Activated naive CD8-positive, alpha-beta T cell treated with anti-CD3 and anti-CD28 coated beads, Interleukin-2, amount 10 ng/mL, durations not matched to agents 7 days and 5 days (primary cell): ENCODE measurements around the gene BPI. TPM values are rescaled to one million over a fixed set of nuclear protein-coding genes. Genes with fewer than 3 reads are reported as not detected.

Experiments
- ATAC-seq: fragments of 150-1000 bp; cut with Tn5 transposase; one replicate; pipeline ENCODE4 v1.10.0; 2021; ENCODE audit warnings: low read depth, moderate library complexity
- POLR2A ChIA-PET: fragments of 350-600 bp; sonication (Branson Sonifier 250); formaldehyde crosslinking; loops from one replicate; lab custom pipeline; 2021; ENCODE audit warnings: antibody characterized with exemption; lab: Charles Lee
- DNase-seq: peaks from one replicate; pipeline ENCODE4 v3.0.0; 2021
- H3K27ac Mint-ChIP-seq: one replicate; pipeline ENCODE4 v1.8.0; 2022; ENCODE audit warnings: mild to moderate bottlenecking, mixed read lengths
- H3K27me3 Mint-ChIP-seq: one replicate; pipeline ENCODE4 v1.8.0; 2022; ENCODE audit warnings: mild to moderate bottlenecking, moderate library complexity, mixed read lengths
- H3K36me3 Mint-ChIP-seq: one replicate; pipeline ENCODE4 v1.8.0; 2021; ENCODE audit warnings: mild to moderate bottlenecking, mixed read lengths
- H3K4me1 Mint-ChIP-seq: one replicate; pipeline ENCODE4 v1.8.0; 2021; ENCODE audit warnings: mixed read lengths
- H3K4me3 Mint-ChIP-seq: one replicate; pipeline ENCODE4 v1.8.0; 2022; ENCODE audit warnings: mild to moderate bottlenecking, moderate library complexity, mixed read lengths
- H3K9me3 Mint-ChIP-seq: one replicate; pipeline ENCODE4 v1.8.0; 2021; ENCODE audit warnings: mixed read lengths
- total RNA-seq, 2 experiments: library from RNA; stranded (reverse); gene quantifications; one replicate each; pipeline ENCODE4 v1.2.3, GENCODE V29; 2021

The BPI gene
- total RNA-seq, 2 experiments from 2014 or later: not detected

GRCh38 chr20:38284893-38285444, 19.0 kb upstream of the BPI start:
- H3K27ac Mint-ChIP-seq: no peak overlapping the region
- H3K4me3 Mint-ChIP-seq: no peak overlapping the region
- H3K9me3 Mint-ChIP-seq: no peaks in the 10 kb centered on the region
- no peaks in the 10 kb centered on the region for H3K4me1 Mint-ChIP-seq
- ATAC-seq (no peak), DNase-seq (no peak)
- POLR2A ChIA-PET: no interaction called here
- peaks cover 20% of the 10 kb centered on the region for H3K27me3 Mint-ChIP-seq
- H3K36me3 Mint-ChIP-seq: no peaks in the 10 kb centered on the region

- H3K4me1 Mint-ChIP-seq: no peaks in the 10 kb centered on the region
- H3K27ac Mint-ChIP-seq: no peak overlapping the region
- no peak overlapping the region for H3K4me3 Mint-ChIP-seq
- no peak for ATAC-seq
- no peak for DNase-seq
- no peaks in the 10 kb centered on the region for H3K9me3 Mint-ChIP-seq
- POLR2A ChIA-PET: no interaction called here
- peaks cover 24% of the 10 kb centered on the region for H3K27me3 Mint-ChIP-seq
- no peaks in the 10 kb centered on the region for H3K36me3 Mint-ChIP-seq
Observed at GRCh38 chr20:38286586-38287531, 17.1 kb upstream of the BPI start.

GRCh38 chr20:38290829-38291814, 12.8 kb upstream of the BPI start:
- Mint-ChIP-seq H3K4me3 (no peak overlapping the region), H3K27ac (no peak overlapping the region), H3K4me1 (no peaks in the 10 kb centered on the region), H3K36me3 (no peaks in the 10 kb centered on the region), H3K27me3 (peaks cover 22% of the 10 kb centered on the region), H3K9me3 (no peaks in the 10 kb centered on the region)
- DNase-seq (no peak), ATAC-seq (no peak)
- POLR2A ChIA-PET: no interaction called here

- ATAC-seq: no peak
- Mint-ChIP-seq H3K36me3 (no peaks in the 10 kb centered on the region), H3K27ac (no peak overlapping the region), H3K4me1 (no peaks in the 10 kb centered on the region), H3K9me3 (no peaks in the 10 kb centered on the region), H3K4me3 (no peak overlapping the region), H3K27me3 (peaks cover 16% of the 10 kb centered on the region)
- POLR2A ChIA-PET: no interaction called here
- DNase-seq: no peak
Observed at GRCh38 chr20:38291966-38292365, 12.0 kb upstream of the BPI start.

GRCh38 chr20:38293491-38294065, 10.4 kb upstream of the BPI start:
- Mint-ChIP-seq H3K4me3 (no peak overlapping the region), H3K4me1 (no peaks in the 10 kb centered on the region), H3K27ac (no peak overlapping the region), H3K27me3 (peaks cover 16% of the 10 kb centered on the region), H3K36me3 (no peaks in the 10 kb centered on the region), H3K9me3 (no peaks in the 10 kb centered on the region)
- ATAC-seq (no peak), DNase-seq (no peak)
- POLR2A ChIA-PET: no interaction called here

GRCh38 chr20:38294076-38294591, 9.8 kb upstream of the BPI start:
- Mint-ChIP-seq H3K36me3 (no peaks in the 10 kb centered on the region), H3K4me1 (no peaks in the 10 kb centered on the region), H3K27ac (no peak overlapping the region), H3K4me3 (no peak overlapping the region), H3K27me3 (peaks cover 15% of the 10 kb centered on the region), H3K9me3 (no peaks in the 10 kb centered on the region)
- DNase-seq (no peak), ATAC-seq (no peak)
- POLR2A ChIA-PET: no interaction called here

GRCh38 chr20:38295811-38296210, 8.1 kb upstream of the BPI start:
- no peak for ATAC-seq
- H3K4me1 Mint-ChIP-seq: no peaks in the 10 kb centered on the region
- no peak overlapping the region for H3K4me3 Mint-ChIP-seq
- no peaks in the 10 kb centered on the region for H3K36me3 Mint-ChIP-seq
- H3K9me3 Mint-ChIP-seq: no peaks in the 10 kb centered on the region
- no peak for DNase-seq
- H3K27ac Mint-ChIP-seq: no peak overlapping the region
- POLR2A ChIA-PET: no interaction called here
- H3K27me3 Mint-ChIP-seq: peaks cover 14% of the 10 kb centered on the region

- no peak for ATAC-seq
- H3K9me3 Mint-ChIP-seq: no peaks in the 10 kb centered on the region
- no peaks in the 10 kb centered on the region for H3K36me3 Mint-ChIP-seq
- no peak overlapping the region for H3K27ac Mint-ChIP-seq
- H3K4me1 Mint-ChIP-seq: no peaks in the 10 kb centered on the region
- POLR2A ChIA-PET: no interaction called here
- H3K4me3 Mint-ChIP-seq: no peak overlapping the region
- no peak for DNase-seq
- H3K27me3 Mint-ChIP-seq: peaks cover 15% of the 10 kb centered on the region
Observed at GRCh38 chr20:38296433-38296832, 7.5 kb upstream of the BPI start.

- peaks cover 26% of the 10 kb centered on the region for H3K27me3 Mint-ChIP-seq
- POLR2A ChIA-PET: no interaction called here
Observed at GRCh38 chr20:38297916-38298674, 5.9 kb upstream of the BPI start.

GRCh38 chr20:38298768-38299288, 5.1 kb upstream of the BPI start:
- no peak overlapping the region for H3K4me3 Mint-ChIP-seq
- ATAC-seq: no peak

More at GRCh38 chr20:38297916-38298674, 5.9 kb upstream of the BPI start:
- no peak for ATAC-seq
- no peaks in the 10 kb centered on the region for H3K36me3 Mint-ChIP-seq
- no peaks in the 10 kb centered on the region for H3K9me3 Mint-ChIP-seq
- no peak for DNase-seq
- no peaks in the 10 kb centered on the region for H3K4me1 Mint-ChIP-seq
- H3K27ac Mint-ChIP-seq: no peak overlapping the region
- H3K4me3 Mint-ChIP-seq: no peak overlapping the region

GRCh38 chr20:38299963-38300362, 4.0 kb upstream of the BPI start:
- H3K27me3 Mint-ChIP-seq: peaks cover 43% of the 10 kb centered on the region
- no peak overlapping the region for H3K4me3 Mint-ChIP-seq
- no peak overlapping the region for H3K27ac Mint-ChIP-seq
- H3K4me1 Mint-ChIP-seq: peaks cover 15% of the 10 kb centered on the region
- POLR2A ChIA-PET: no interaction called here
- no peaks in the 10 kb centered on the region for H3K36me3 Mint-ChIP-seq
- no peak for ATAC-seq
- H3K9me3 Mint-ChIP-seq: no peaks in the 10 kb centered on the region
- no peak for DNase-seq

More at GRCh38 chr20:38298768-38299288, 5.1 kb upstream of the BPI start:
- Mint-ChIP-seq H3K4me1 (peaks cover 5% of the 10 kb centered on the region), H3K27ac (no peak overlapping the region), H3K9me3 (no peaks in the 10 kb centered on the region), H3K36me3 (no peaks in the 10 kb centered on the region), H3K27me3 (peaks cover 33% of the 10 kb centered on the region)
- POLR2A ChIA-PET: no interaction called here
- DNase-seq: no peak

- ATAC-seq: no peak
- H3K4me3 Mint-ChIP-seq: no peak overlapping the region
- H3K36me3 Mint-ChIP-seq: no peaks in the 10 kb centered on the region
- POLR2A ChIA-PET: no interaction called here
- DNase-seq: no peak
- no peak overlapping the region for H3K27ac Mint-ChIP-seq
- H3K9me3 Mint-ChIP-seq: no peaks in the 10 kb centered on the region
- H3K27me3 Mint-ChIP-seq: peaks cover 43% of the 10 kb centered on the region
- H3K4me1 Mint-ChIP-seq: peaks cover 15% of the 10 kb centered on the region
Observed at GRCh38 chr20:38300438-38300837, 3.5 kb upstream of the BPI start.
